ENCODE measurements around the gene SKIC2.
"Not testable (repeated sequence)": the region's sequence is repeated elsewhere in the genome, so short reads cannot be mapped to it uniquely, and the experiment has no call there.

SKIC2 gene

GRCh38 chr6:31958741-31959739 lies at the start of gene SKIC2, which contains the start of gene NELFE:
Gene SKIC2 (plus strand): TSS chr6:31959175. CDS start chr6:31959193, 18 bp downstream.
Gene NELFE (minus strand): TSS chr6:31958971. CDS start chr6:31958446, 525 bp downstream.
- peak; percentile 96 to 98 for DNase-seq

GRCh38 chr6:31909298-31909697 lies 49.7 kb upstream of the SKIC2 start:
- DNase-seq: not testable (repeated sequence)

GRCh38 chr6:31911826-31912585 lies 47.0 kb upstream of the SKIC2 start:
- DNase-seq: no peak

- no peak for DNase-seq
Observed at GRCh38 chr6:31915351-31915750, 43.6 kb upstream of the SKIC2 start.

GRCh38 chr6:31915756-31916155 lies 43.2 kb upstream of the SKIC2 start:
- no peak for DNase-seq

GRCh38 chr6:31918069-31918720 lies 40.8 kb upstream of the SKIC2 start:
- no peak for DNase-seq

- no peak for DNase-seq
Observed at GRCh38 chr6:31919624-31920303, 39.2 kb upstream of the SKIC2 start.

GRCh38 chr6:31920811-31921210 lies 38.2 kb upstream of the SKIC2 start:
- DNase-seq: no peak

- peak in 1 of 2 experiments; percentile 38 for DNase-seq
Observed at GRCh38 chr6:31922942-31923341, 36.0 kb upstream of the SKIC2 start.

GRCh38 chr6:31927242-31927862 lies 31.6 kb upstream of the SKIC2 start, which contains the start of gene C2:
Gene C2 (plus strand): TSS chr6:31927717. CDS start chr6:31927753, 36 bp downstream.
- DNase-seq: no peak

- no peak for DNase-seq
Observed at GRCh38 chr6:31927863-31928671, 30.9 kb upstream of the SKIC2 start.

GRCh38 chr6:31928672-31928939 lies 30.4 kb upstream of the SKIC2 start:
- no peak for DNase-seq

- no peak for DNase-seq
Observed at GRCh38 chr6:31930962-31931361, 28.0 kb upstream of the SKIC2 start.

- not testable (repeated sequence) for DNase-seq
Observed at GRCh38 chr6:31932137-31932536, 26.8 kb upstream of the SKIC2 start.

- no peak for DNase-seq
Observed at GRCh38 chr6:31933537-31933936, 25.4 kb upstream of the SKIC2 start.

GRCh38 chr6:31935021-31935420 lies 24.0 kb upstream of the SKIC2 start:
- DNase-seq: no peak

GRCh38 chr6:31935823-31936222 lies 23.2 kb upstream of the SKIC2 start:
- DNase-seq: no peak

GRCh38 chr6:31940256-31940664 lies 18.7 kb upstream of the SKIC2 start:
- DNase-seq: no peak

- DNase-seq: no peak
Observed at GRCh38 chr6:31943742-31944141, 15.2 kb upstream of the SKIC2 start.

- no peak for DNase-seq
Observed at GRCh38 chr6:31945154-31945506, 13.8 kb upstream of the SKIC2 start.

All from NCI-H1930 (cell line).